Mononuclear cell (primary cell): ENCODE measurements around the gene RITA1. TPM values are rescaled to one million over a fixed set of nuclear protein-coding genes. Genes with fewer than 3 reads are reported as not detected.

ENCODE experiments used
- H3K27me3 ChIP-seq: 2 replicates; pipeline ENCODE4 v1.6.0; 2011; ENCODE audit warnings: low read length, control low read depth; ENCODE audit not compliant: insufficient read depth
- H3K4me1 ChIP-seq: 2 replicates; pipeline ENCODE4 v1.5.1; 2011; ENCODE audit warnings: mild to moderate bottlenecking, low read length, control low read depth; ENCODE audit not compliant: insufficient read depth
- H3K4me3 ChIP-seq: 2 replicates; pipeline ENCODE4 v1.5.1; 2011; ENCODE audit warnings: mild to moderate bottlenecking, low read length, moderate library complexity
- H3K9me3 ChIP-seq: 2 replicates; pipeline ENCODE4 v1.5.1; 2011; ENCODE audit warnings: low read depth, mild to moderate bottlenecking, control low read depth, low read length
- total RNA-seq: library from RNA; depleted of rRNA; stranded (reverse); fragments of >200 nt; gene quantifications from one replicate; pipeline ENCODE4 v1.2.3, GENCODE V29; 2012

Gene RITA1
- total RNA-seq, 1 donor: 3.3 TPM

DNA sequence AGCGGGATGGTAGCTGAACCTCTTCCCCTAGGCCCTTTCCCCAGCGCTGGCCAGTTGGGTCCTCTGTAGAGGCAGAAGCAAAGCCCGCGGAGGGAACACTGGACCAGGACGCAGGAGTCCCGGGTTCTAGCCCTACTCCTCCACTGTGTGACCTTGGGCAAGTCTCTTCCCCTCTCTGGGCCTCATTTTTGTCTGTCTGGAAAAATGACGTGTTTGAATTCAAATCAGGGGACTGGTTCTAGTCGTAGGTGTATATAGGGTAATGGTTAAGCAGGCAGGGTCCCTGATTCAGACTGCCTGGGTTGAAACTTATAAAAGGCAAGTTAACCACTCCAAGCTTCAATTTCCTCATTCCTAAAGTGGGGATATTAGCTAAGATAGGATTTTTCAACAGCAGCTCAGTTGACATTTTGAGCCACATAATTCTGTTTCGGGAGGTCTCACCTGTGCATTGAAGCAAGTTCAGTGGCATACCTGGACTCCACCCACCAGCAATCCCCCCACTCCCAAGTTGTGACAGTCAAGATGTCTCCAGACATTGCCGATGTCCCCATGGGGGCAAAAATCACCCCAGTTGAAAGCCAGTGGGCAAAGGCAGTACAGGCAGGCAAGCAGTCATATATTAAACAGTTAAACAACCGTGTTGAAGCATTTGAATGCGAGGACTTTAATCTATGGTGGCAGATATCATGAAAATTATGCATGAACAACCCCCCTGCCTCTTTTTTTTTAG lies 36.6 kb downstream of the RITA1 start:
- H3K4me1 ChIP-seq: peaks cover 73% of the 10 kb centered on the region
- no peaks in the 10 kb centered on the region for H3K9me3 ChIP-seq
- H3K27me3 ChIP-seq: no peaks in the 10 kb centered on the region
- peak overlapping the region; percentile 79 for H3K4me3 ChIP-seq

DNA sequence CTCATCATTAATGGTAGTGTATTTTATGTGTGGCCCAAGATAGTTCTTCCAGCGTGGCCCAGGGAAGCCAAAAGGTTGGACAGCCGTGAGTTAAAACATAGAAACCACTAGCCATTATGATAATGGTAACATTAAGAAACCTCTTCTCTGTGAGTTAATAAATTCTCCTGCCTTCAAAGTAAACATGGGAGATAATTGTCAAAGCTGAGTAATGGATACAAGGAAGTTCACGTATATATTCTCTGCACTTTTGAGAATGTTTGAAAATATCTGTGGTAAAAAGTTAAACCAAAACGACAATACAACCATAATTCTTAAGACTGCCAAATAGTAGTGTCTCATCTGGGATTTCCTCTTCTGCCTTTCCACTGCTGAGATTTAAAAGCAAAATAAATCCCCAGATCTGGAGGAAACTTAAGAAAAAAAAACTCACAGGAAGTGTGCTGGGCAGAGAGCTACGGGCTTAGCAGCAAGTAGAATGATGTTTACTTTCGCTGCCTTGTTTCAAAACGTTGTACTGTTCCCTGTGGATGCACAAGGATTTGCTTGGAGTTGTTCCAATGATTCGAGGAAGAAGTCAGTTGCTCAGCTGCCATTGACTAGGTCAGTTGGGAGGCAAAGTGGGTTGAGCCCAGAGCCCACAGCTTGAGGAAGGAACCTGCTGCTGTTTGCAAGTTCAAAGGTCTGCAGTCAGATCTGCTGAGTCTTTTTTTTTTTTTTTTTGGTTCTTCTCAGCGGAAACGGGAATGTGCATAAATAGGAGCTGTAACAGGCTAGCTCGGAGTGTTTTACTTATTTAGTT lies 37.4 kb downstream of the RITA1 start:
- Histone ChIP-seq H3K4me3 (peak overlapping the region; percentile 79), H3K27me3 (no peaks in the 10 kb centered on the region), H3K4me1 (peaks cover 73% of the 10 kb centered on the region), H3K9me3 (no peaks in the 10 kb centered on the region)

DNA sequence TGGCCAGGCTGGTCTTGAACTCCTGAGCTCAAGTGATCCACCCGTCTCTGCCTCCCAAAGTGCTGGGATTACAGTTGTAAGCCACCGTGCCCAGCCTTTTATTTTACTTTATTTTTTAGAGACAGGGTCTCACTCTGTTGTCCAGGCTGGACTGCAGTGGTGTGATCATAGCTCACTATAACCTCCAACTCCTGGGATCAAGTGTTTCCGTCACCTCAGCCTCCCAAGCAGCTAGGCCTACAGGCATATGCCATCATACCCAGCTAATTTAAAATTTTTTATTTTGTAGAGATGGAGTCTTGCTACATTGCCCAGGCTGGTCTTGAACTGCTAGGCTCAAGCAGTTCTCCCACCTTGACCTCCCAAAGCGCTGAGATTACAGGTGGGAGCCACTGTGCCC lies 39.4 kb downstream of the RITA1 start:
- Histone ChIP-seq H3K27me3 (no peaks in the 10 kb centered on the region), H3K9me3 (no peaks in the 10 kb centered on the region), H3K4me1 (peaks cover 87% of the 10 kb centered on the region), H3K4me3 (no peak overlapping the region)

DNA sequence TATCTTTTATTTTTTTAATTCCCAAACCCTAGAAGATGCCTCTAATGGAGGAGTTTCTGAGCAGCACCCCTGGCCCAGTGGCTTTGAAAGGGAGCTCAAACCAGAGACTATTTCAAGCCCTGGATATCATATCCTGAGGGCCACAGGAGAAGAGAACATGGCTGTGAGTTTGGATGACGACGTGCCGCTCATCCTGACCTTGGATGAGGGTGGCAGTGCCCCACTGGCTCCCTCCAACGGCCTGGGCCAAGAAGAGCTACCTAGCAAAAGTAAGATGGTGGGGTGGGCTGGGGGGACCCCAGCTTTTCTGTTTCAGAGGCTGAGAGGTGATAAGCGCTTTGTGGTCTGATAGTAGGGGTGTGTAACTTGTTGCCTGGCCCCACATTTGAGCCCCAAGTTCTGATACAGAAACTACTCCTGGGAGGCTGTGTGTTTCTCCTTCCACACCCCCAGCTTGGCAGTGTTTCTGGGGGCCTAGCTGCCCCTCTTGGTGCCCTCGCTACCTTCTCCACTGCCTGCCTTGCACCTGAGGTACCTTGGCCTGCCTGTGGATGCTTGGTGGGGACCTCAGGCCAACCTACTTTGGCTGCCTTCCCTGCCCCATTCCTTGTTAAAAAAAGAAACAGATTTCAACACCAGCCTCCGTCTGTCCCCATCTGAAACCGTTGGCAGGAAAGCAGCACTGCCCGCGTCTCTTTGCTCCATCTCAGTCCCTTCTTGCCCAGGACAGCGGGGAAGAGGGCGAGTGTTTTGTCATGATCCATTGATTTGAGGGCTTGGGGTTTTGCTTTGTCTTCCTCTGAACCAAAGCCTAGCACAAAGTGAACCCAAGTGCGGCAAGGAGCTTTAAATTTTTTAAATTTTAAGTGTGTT lies 41.4 kb downstream of the RITA1 start:
- H3K4me1 ChIP-seq: peaks cover 94% of the 10 kb centered on the region
- no peaks in the 10 kb centered on the region for H3K27me3 ChIP-seq
- H3K4me3 ChIP-seq: no peak overlapping the region
- no peaks in the 10 kb centered on the region for H3K9me3 ChIP-seq

DNA sequence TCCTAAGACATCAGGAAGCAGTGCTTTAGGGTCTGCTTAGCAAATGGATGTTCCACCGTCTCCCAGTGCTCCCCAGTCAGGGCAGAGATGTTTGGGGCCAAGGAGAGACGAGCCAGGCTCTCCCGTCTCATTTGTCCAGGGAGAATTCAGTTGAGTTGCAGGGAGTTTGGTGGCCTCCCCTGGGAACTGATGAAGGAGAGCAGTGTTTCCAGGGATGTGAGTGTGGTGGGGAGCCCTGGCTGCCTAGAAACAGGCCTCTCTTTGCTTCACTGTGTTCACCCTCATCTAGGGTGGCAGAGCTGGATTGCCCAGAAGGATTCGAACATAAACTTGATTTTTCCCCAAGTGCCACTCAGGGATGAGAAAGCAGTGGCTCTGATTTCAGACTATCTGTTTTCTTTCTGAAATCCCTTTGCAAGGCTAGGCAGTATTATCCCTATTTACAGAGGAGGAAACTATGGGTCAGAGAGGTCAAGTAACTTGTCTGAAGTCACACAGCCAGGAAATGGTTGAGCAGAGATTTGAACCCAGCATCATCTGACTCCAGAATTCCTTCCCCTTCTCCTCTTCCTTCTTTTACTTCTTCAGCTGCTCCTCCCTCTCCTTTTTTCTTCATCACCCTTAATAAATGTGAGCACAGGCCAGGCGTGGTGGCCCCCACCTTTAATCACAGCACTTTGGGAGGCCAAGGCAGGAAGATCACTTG lies 42.3 kb downstream of the RITA1 start:
- no peaks in the 10 kb centered on the region for H3K27me3 ChIP-seq
- peaks cover 94% of the 10 kb centered on the region for H3K4me1 ChIP-seq
- no peaks in the 10 kb centered on the region for H3K9me3 ChIP-seq
- no peak overlapping the region for H3K4me3 ChIP-seq

DNA sequence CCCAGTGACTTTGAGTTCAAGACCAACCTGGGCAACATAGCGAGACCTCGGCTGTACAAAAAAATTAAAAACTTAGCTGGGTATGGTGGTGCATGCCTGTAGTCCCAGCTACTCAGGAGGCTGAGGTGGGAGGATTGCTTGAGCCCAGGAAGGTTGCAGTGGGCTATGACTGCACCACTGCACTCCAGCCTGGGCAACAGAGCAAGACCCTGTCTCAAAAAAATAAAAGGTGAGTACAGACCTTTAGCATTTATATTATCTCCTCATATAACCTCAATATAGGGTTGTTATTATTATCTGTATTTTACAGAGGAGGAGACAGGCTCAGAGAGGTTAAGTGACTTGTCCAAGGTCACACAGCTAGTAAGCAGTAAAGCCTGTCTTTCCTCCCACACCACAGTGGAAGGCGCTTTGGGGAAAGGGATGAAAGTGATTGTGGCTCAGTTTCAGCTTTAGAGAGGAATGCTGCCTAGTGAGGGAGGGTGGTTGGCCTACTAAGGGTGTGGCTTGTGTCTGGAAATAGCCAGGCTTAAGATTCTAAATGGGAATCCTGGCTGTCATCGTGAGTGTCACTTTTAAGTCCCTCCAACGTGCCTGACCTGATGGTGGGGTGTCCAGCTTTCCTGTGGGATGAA lies 43.0 kb downstream of the RITA1 start:
- H3K9me3 ChIP-seq: no peaks in the 10 kb centered on the region
- H3K4me1 ChIP-seq: peaks cover 94% of the 10 kb centered on the region
- no peaks in the 10 kb centered on the region for H3K27me3 ChIP-seq
- no peak overlapping the region for H3K4me3 ChIP-seq

DNA sequence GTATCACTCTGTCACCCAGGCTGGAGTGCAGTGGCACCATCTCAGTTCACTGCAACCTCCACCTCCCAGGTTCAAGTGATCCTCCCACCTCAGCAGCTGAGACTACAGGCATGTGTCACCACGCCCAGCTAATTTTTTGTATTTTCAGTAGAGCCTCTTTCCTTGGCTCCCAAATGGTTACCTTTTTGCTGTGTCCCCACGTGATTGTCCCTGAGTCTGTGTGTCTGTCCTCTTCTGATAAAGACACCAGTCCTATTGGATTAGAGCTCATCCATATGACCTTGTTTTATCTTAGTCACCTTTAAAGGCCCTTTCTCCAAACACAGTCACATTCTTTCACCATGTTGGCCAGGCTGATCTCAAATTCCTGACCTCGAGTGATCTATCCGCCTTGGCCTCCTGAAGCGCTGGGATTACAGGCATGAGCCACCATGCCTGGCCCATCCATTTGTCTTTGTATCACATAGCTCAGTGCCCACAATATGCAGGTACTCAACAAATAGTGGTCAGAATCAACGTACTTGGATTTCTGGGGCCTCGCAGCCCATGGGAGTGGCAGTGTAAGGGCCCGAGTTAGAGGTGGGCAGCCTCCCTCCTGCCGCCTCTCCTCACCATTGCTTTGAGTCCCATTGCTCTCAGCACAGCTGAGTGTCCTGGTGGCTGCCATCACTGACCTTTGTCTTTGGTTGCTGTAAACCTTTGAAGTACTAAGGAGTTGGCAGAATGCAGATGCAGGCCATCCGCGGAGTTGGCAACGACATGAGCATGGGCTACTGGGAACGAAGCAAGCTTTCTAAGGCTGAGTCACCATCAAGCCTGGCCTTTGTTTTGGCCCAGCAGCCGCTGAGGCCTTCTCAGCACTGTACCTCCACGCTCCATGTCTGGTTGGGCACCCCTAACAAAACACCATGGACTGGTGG lies 45.1 kb downstream of the RITA1 start:
- Histone ChIP-seq H3K27me3 (no peaks in the 10 kb centered on the region), H3K4me3 (no peak overlapping the region), H3K9me3 (no peaks in the 10 kb centered on the region), H3K4me1 (peaks cover 91% of the 10 kb centered on the region)

DNA sequence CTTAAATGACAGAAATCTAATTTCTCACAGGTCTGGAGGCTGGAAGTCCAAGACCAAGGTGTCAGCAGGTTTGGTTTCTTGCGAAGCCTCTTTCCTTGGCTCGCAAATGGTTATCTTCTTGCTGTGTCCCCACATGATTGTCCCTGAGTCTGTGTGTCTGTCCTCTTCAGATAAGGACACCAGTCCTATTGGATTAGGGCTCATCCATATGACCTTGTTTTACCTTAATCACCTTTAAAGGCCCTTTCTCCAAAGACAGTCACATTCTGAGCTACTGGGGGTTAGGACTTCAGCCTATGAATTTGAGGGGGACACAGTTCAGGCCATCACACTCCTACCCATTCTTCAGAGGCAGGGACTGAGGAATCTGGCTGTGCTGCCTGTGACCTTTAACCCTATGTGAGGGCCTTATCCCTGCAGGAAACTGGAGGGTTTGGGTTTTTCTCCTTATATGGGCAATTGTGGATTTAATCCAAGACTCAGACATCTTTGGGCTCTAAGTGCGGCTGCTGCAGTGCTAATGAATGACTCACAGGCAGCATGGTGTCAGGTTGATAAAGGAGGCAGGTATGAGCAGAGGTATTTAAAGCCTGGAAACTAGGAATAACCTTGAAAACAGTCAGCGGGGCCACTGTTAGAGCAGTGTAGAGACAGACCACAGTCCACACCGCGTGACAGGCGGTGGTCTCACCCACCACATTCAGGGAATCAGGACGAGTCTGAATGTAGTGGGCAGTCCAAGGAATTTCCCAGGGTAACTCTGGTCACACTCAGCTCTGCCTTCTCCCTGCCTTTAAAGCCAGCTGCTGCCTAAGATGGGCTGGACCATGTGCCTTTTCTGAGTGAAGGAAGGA lies 45.9 kb downstream of the RITA1 start:
- H3K9me3 ChIP-seq: no peaks in the 10 kb centered on the region
- peaks cover 93% of the 10 kb centered on the region for H3K4me1 ChIP-seq
- H3K27me3 ChIP-seq: no peaks in the 10 kb centered on the region
- no peak overlapping the region for H3K4me3 ChIP-seq

DNA sequence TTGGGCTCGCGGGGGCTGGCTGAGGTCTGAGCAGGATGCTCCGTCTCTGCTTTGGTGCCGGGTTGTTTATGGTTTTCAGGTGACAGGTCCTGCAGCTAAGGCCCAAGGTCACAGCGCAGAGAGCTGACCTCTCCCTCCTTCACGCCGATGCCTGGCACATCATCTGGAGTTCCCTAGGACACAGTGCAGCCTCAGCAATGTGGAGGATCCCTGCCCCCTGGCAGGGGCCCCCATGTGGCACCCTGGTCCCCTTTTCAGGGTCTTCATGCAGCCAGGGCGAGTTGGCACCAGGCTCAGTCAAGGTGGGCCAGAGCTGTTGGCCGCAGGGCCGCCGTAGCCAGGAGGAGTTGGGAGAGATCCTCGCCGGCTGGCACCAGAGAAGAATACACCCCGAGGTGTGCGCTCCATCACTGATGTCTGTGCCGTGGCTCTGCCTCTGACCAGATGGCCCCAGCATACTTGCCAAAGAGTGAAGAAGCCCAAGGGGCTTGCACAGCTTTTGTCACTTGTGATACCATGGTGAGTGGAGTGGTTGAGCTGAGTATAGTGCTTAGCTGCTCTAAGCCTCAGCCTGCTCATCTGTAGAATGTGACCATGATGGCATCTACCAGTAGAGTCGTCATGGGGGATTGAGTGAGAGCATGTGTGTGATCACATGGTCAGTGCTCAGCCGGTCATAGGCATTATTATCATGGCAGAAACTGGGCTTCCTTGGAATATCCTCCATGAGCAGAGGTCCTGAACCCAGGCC lies 46.7 kb downstream of the RITA1 start:
- H3K4me1 ChIP-seq: peaks cover 93% of the 10 kb centered on the region
- no peaks in the 10 kb centered on the region for H3K9me3 ChIP-seq
- no peaks in the 10 kb centered on the region for H3K27me3 ChIP-seq
- H3K4me3 ChIP-seq: no peak overlapping the region

DNA sequence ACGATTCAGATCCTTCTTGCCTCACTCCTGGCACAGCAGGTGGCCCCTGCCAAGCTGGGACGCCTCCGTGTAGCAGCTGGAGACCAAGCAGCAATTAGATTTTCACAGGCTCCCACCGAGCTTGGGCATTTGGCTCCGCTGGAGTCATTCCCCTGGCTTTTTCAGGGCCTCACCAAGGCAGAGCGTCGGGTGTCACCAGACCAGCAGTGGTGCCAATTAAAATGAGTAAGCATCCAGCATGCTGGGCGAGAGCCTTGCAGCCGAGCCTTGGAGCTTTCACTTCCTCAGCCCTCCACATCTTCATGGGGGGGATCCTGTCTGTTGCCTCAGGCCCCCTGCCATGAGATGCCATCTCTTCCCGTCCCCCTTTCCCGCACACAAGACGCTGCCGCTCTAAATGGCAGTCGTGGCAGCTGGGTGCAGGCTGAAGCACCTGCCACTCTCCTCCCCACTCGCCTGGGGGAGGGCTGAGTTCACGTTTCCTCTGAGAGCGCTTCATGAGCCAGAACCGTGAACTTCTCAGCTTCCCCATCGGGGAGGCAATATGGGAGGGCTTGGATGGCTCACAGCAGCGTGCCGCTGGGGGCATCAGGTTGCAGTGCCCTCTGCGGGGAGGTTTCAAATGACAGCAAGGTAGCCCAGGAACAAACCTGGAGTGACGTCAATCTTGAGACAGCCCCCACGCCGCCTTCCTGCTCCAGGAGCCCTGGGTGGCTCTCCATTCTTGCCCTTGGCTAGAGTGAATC lies 47.5 kb downstream of the RITA1 start:
- Histone ChIP-seq H3K4me3 (no peak overlapping the region), H3K9me3 (no peaks in the 10 kb centered on the region), H3K27me3 (no peaks in the 10 kb centered on the region), H3K4me1 (peaks cover 93% of the 10 kb centered on the region)

DNA sequence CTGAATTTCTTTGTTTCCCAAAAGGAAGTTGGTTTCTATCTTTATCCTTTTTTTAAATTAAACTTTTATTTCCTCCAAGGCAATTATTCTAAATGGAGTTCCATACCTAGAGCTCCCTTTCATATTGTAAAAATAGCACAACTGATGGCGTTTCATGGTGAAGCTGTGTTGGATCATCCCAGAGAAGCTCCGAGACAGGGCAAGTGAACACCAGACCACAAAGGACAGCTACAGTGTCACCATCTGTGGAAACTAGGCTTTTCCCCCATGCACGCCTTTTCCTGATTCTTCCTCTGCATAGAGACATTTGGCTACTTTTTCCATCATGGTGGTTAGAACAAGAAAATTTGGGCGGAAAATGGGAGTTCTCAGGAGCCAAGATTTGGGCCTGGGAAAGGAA lies 48.4 kb downstream of the RITA1 start:
- peaks cover 93% of the 10 kb centered on the region for H3K4me1 ChIP-seq
- H3K9me3 ChIP-seq: no peaks in the 10 kb centered on the region
- no peak overlapping the region for H3K4me3 ChIP-seq
- no peaks in the 10 kb centered on the region for H3K27me3 ChIP-seq

DNA sequence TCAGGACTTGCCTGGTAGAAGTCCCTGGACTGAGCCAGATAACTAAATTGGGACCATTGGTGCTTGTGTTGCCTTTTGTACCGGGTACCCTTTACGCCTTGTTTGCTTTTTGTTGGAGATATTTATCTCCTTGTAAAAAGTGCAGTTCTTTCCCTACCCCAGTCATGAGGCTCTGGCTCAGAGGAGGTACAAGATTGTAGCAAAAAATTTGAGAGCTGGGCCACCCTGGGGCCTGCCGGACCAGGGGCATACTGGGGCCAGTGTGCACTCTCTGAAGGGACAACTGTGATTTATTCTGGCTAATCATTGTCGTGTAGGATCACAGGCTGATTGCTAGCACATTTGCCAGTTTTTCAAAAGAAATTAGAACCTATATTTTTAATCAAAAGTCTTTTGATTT lies 49.0 kb downstream of the RITA1 start:
- H3K27me3 ChIP-seq: no peaks in the 10 kb centered on the region
- H3K9me3 ChIP-seq: no peaks in the 10 kb centered on the region
- H3K4me3 ChIP-seq: no peak overlapping the region
- peaks cover 93% of the 10 kb centered on the region for H3K4me1 ChIP-seq
